NOMO-1 treated with dmso at 0.1 percent for 144 hours (cell line): ENCODE results near the gene CTTNBP2NL.

ENCODE experiments used
- DNase-seq: peaks from one replicate; lab custom pipeline; 2025; ENCODE audit not compliant: unreplicated experiment; lab: John Stamatoyannopoulos, UW

CTTNBP2NL gene

GRCh38 chr1:112505400-112505785, 109.4 kb downstream of the CTTNBP2NL start:
- no peak for DNase-seq

- no peak for DNase-seq
These were observed 109.9 kb downstream of the CTTNBP2NL start for GRCh38 chr1:112505878-112506277.

DNA sequence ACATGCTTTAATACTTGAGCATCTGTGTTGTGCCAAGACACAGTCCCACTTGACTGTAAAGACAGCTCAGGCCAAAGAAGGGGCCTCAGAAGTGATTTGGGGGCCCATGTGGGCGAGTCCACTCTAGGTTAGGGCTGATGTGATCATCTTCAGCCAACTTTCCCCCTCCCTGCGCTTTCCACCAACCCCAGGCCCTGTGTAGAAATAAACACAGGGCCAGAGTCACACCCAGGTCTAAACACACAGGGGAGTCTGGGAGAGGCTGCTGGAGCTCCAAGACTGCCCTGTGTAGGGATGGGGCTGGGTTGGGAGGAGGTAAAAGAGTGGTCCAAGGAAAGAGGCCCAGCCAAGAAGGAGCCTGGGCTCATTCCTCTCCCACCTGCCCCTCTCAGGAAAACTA, 110.3 kb downstream of the CTTNBP2NL start:
- DNase-seq = no peak

DNA sequence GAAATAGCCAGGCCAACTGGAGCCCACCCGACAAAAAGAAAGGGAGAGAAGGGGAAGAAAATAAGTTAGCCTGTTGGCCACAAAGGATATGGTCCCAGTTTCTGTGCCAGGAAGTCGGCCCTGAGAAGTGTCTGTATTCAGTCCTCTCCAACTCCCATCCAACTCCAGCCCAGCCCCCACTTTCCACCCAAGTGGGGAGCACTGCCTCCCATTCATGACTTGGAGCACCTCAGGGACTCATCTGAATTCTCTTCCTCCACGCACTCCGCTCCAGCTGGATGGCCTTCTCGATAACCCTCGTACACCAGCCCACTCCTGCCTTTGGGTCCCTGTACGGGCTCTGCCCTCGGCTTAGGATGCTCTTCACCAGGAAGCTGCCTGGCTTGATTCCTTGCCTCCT, 110.7 kb downstream of the CTTNBP2NL start:
- DNase-seq = no peak

DNA sequence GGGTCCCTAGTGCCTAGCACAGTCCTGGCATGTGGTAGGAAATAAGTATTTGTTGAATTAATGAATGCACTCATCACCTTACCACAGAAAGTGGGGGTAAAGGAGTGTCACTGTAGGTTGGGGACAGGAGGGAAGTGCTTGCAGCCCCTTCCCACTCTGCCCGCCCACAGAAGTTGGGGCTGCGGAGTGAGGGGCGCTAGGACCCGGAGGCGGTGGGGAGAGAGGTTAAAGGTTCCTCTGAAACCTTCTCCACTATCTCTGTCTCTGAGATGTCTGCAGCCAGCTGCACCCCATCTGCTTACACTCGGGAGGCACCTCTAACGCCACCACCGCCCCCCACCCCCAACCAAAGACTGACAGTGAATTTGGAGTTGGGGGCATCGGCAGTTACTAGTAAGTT, 111.3 kb downstream of the CTTNBP2NL start:
- no peak for DNase-seq

- no peak for DNase-seq
These were observed 111.9 kb downstream of the CTTNBP2NL start for GRCh38 chr1:112507921-112508277.

DNA sequence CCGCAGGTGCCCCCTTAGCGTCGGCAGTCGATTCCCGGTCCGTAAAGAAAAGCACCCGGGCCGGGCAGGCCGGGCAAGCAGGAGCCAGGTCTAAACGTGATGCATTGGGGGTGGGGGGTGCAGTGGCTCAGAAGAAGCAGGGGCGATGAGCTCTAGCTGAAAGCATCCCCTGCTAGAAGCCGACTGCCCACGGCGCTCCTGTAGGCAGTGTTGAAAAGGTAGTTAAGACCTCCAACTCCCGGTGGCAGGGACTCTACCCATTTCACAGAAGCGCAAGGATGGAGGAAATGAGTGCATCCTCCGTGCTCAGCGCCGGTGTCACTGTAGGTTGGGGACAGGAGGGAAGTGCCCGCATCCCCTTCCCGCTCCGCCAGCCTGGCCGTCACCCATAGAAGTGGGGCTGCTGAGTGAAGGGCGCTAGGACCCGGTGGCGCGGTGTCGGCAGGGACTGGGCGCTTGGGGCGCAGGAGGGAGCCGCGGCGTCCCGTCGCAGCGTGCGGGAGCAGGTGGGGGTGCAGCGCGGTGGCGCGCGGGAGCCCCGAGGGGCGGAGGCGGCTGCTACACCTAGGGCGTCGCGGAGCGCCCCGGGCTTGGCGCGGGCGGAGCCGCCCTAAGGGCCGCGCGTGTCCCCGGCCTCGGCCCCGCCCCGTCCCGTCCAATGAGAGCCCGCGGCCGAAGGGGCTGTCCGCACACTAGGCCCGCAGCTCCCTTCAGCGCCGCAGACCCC, 112.4 kb downstream of the CTTNBP2NL start, which contains the start of gene WNT2B:
TSS of gene WNT2B (plus strand) at position 688 of the 727 bp plus-strand sequence. CDS start 298 bp downstream, outside the sequence.
- DNase-seq = no peak

GRCh38 chr1:112509005-112509659, 113.1 kb downstream of the CTTNBP2NL start:
- no peak for DNase-seq

DNA sequence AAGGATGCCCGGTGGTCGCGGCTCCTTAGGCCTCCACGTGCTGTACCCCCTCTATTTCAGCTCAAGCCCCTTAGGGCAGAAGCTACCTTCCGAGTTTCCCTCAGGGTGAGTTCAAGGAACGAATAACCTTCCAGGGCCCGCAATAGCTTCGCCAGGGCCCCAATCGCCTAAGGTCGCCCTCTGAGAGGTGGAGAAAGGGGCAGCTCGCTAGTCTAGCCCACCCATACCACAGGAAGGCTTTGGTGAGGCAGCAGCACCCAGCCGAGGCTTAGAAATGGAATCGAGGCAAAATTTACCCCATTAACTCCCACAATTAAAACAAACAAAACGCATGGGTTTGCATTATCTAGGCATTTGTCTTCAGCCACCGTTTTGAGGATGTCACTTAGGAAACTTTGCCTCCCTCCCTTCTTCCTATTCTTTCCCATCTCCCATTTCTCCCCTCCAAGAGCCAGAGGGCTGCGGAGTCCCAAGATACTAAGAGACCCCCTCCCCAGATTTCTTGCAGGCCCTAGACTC, 113.7 kb downstream of the CTTNBP2NL start:
- no peak for DNase-seq

DNA sequence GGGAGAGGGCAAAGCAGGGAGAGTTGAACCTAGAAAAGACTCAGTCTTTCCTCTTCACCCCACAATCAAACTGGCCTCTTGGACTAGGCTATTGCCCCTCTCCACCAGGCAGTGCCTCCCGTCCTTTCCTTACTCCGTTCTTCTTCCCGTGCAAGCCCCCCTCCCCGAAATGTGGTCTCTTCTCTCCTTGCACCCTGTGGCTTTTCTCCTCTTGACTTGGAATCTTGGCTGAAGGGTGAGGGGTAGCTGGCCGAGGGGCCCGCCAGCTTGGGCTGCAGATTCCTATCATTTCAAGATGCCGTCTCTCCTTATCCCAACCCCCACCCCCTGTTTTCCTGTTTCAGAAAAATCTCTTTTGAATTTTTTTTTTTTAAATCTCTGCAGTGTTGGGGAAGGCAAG, 114.3 kb downstream of the CTTNBP2NL start:
- no peak for DNase-seq
